IPS-NIHi7 (cell line): ENCODE measurements around the gene PRSS8.

Experiments used
- DNase-seq: peaks from one replicate; pipeline ENCODE4 v3.0.0; 2012; ENCODE audit warnings: mixed read lengths; ENCODE audit errors: extremely low spot score

Gene PRSS8

GRCh38 chr16:31128711-31129567 lies 6.6 kb downstream of the PRSS8 start:
- DNase-seq: no peak

DNA sequence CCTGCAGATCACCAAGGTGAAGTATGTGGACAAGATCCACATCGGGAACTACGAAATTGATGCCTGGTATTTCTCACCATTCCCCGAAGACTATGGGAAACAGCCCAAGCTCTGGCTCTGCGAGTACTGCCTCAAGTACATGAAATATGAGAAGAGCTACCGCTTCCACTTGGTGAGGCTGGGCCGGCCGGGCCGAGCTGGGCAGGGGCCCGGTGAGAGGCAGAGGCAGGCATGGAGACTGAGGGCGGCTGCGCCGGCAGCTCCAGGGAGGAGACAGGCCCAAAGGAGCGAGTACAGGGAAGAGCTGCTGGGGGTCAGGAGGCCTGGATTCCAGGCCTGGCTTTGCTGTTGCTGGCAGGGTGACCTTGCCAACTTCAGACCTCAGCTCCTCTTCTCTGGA lies 8.3 kb downstream of the PRSS8 start:
- DNase-seq: no peak

DNA sequence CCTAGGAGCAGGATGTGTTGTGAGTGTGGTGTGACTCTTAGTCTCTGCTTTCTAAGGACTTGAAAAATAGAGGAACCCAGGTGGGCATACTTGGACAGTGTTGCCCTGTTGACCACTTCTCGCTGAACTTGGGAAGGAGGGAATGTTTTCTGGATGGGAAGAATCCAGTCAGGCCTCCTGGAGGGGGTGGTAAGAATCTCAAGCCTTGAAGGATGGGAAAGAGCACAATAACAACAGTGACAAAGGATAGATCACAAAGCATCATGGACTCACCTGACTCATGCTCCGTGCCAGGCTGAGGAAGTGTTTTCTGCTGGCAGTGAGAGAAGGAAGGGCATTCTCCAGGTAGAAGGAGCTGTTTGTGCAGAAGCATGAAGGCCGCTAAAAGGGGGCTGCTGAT lies 9.7 kb downstream of the PRSS8 start:
- DNase-seq: no peak

DNA sequence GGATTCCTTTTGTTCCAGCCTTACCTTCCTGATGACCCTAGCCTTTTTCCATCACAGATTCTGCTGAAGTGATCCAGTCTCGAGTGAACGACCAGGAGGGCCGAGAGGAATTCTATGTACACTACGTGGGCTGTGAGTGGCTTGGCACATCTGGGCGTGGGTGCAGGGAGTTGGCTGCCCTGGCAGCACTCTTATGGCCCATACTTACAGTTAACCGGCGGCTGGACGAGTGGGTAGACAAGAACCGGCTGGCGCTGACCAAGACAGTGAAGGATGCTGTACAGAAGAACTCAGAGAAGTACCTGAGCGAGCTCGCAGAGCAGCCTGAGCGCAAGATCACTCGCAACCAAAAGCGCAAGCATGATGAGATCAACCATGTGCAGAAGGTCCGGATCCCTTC lies 15.4 kb downstream of the PRSS8 start:
- no peak for DNase-seq

- DNase-seq: no peak
Measured at GRCh38 chr16:31118223-31119155, 17.0 kb downstream of the PRSS8 start.

GRCh38 chr16:31117384-31118222 lies 17.9 kb downstream of the PRSS8 start, which contains the start of gene KAT8:
Gene KAT8 (plus strand): TSS chr16:31117664. CDS start chr16:31117682, 18 bp downstream.
- peak; percentile 98 for DNase-seq

DNA sequence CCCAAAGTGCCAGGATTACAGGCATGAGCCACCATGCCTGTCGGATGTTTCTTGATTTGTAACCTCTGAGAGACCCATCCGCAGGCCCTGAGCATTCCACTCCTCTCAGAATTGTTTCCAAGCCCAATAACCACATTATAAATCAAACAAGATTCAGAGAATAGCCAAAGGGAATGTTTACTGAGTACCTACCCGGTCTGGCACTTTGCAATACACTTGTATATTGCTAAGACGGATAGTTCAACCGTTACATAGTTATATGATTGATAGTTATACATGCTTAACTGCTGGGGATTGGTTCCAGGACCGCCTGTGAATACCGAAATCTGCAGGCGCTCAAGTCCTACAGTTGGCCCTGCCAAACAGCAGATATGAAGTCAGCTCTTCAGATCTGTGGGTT lies 21.1 kb downstream of the PRSS8 start:
- DNase-seq: no peak

- no peak for DNase-seq
Measured at GRCh38 chr16:31113121-31114120, 22.1 kb downstream of the PRSS8 start.

GRCh38 chr16:31112711-31113110 lies 22.8 kb downstream of the PRSS8 start:
- DNase-seq: no peak

DNA sequence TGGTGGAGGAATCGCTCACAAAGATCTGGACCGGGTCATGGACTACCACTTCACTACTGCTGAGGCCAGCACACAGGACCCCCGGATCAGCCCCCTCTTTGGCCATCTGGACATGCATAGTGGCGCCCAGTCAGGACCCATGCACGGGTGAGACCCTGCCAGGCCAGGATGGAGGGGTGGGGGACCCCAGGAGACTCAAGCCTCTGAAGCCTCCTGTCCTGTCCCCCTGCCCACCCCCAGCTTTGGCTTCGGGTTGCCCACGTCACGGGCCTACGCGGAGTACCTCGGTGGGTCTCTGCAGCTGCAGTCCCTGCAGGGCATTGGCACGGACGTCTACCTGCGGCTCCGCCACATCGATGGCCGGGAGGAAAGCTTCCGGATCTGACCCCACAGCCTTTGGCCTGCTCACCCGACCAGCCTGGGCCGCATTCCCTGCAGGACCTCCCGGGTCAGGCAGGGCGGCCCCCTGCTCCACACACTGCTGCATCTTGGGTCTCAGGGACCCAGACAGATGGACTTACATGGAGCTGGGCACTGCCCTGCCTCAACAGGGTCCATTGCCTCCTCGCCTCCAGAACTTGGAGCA lies 23.6 kb downstream of the PRSS8 start:
- no peak for DNase-seq

GRCh38 chr16:31110106-31111034 lies 25.2 kb downstream of the PRSS8 start:
- no peak for DNase-seq

DNA sequence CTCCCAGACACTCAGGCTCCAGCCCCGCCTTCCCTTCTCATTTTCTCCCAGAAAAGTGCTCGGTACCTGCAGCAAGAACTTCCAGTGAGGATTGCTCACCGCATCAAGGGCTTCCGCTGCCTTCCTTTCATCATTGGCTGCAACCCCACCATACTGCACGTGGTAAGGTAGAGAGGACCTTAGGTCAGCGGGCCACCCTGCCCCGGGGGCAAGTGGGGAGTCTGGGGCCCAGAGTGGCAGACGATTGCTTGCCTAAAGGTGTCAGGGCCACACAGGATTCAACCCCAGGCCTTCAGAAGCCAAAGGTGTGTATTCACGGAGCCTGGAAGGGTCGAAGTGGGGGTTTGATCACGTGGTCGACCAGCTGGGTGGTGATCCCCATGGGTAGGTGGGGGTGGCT lies 25.9 kb downstream of the PRSS8 start:
- no peak for DNase-seq

DNA sequence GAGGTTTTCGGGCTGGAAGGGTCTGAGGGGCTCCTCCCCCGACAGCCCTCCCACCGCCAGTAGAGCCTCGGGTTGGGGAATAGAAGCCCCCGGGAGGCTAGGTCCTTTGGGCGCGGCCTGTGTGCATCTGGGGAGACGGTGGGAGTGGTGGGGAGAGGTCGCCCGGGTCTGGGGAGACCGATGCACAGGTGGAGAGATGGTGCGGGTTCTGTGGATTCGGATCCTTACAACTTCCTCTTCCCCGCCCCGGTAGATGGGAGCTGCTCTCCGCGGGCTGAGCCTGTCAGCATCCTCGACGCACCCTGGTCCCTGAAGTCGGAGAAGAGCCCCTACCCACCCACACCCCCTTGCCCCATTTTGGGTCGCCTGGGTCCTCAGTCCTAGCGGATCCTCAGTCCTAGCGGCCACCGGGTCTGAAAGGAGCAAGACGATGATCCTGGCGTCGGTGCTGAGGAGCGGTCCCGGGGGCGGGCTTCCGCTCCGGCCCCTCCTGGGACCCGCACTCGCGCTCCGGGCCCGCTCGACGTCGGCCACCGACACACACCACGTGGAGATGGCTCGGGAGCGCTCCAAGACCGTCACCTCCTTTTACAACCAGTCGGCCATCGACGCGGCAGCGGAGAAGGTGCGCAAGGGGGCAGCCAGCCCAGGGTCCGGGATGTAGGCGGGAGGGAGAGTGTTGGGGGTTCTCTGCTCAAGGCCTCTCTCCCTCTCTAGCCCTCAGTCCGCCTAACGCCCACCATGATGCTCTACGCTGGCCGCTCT lies 26.6 kb downstream of the PRSS8 start:
- no peak for DNase-seq

DNA sequence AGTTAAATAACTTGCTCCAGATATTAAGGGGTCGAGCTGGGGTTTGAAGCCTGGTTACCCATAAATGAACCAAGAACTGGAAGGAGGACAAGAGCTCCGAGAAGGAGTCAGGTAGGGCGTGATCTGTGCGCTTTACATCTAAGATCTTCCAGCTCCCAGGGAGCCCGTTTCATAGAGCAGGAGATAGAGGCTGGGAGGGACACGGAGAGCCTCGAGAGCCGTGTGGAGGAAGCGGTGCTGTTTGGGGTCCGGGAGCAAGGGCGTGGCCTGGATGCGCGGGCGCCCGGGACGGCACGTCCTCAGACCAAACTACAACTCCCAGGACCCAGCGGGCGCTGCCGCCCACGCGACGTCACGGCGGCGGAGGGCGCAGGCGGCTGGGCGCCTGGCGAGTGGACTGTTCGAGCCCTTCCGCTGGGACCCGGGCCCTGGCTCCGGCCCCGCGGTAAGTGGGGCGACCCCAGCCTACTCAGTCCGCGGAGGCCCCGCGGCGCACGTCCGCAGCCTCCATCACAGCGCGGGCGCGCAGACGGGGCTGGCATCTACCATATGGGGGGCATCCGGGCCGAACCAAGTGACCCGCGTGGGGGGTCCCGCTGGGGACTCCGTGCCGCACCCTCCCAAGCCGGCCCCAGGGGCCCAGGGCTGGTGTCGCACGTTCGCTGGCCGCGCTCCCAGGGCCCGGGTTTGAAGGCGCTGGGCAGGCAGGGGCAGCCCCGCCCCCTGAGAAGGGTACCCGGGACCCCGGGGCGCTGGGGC lies 27.3 kb downstream of the PRSS8 start, which contains the start of gene BCKDK:
Gene BCKDK (plus strand): TSS at position 352 of the 759 bp plus-strand sequence. CDS start 838 bp downstream, outside the sequence.
- peak; percentile 86 for DNase-seq

DNA sequence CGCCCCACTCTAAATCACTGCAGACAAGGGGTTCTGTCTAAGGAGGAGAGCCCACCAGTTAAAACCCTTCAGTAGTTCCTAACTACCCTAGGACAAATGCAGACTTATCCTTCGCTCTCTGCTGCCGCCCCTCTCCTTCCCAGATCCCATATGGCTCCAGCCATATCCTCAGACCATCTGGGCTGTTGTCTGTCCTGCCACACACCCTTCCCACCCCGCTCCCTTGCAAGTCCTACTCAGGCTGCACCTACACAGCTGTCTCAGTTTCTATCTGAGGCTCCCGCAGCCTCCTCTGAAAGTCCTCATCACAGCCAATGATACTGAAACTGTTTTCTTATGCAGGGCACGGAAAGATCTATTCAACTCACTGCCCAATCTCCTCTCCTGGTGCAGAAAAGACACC lies 28.1 kb downstream of the PRSS8 start:
- no peak for DNase-seq

DNA sequence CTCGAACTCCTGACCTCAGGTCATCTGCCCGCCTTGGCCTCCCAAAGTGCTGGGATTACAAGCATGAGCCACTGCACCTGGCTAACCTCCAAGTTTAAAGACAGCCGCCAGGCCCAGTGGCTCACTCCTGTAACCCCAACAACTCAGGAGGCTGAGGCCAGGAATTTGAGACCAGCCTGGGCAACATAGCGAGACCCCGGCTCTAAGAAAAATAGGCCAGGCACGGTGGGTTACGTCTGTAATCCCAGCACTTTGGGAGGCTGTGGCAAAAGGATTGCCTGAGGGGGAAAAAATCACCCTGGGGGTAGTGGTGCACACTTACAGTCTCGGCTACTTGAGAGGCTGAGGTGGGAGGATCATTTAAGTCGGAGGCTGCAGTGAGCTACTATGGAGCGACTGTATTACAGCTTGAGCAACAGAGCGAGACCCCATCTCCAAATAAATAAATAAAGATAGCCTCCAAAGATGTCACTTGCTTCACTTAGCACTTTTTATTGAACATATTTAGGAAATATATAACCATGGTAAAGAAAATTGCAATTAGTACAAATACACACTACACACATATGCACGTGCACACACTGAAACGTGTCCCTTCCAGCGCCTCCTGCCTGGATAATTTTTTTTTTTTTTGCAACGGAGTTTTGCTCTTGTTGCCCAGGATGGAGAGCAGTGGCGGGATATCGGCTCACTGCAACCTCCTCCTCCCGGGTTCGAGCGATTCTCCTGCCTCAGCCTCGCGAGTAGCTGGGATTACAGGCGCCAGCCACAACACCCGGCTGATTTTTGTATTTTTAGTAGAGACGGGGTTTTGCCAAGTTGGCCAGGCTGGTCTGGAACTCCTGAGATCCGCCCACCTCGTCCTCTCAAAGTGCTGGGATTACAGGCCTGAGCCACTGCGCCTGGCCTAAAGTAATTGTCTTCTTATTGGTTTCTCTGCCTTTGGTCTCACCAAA lies 28.7 kb downstream of the PRSS8 start:
- no peak for DNase-seq
